GM12878 (cell line): ENCODE results near the gene NME8. TPM values are rescaled to one million over a fixed set of nuclear protein-coding genes. Genes with fewer than 3 reads are reported as not detected.

Experiments
- ATAC-seq: fragments of 200-7000 bp; cut with Tn5 transposase; 3 replicates; pipeline ENCODE4 v1.9.1; 2020; ENCODE audit warnings: mild to moderate bottlenecking, moderate library complexity
- BruUV-seq: library from RNA; stranded (reverse); fragments of 400-500 nt; replicated peaks from 2 replicates; lab custom pipeline; 2021; lab: Mats Ljungman, UMichigan
- CTCF ChIA-PET: fragments of 300-600 bp; sonication (Branson Sonifier 250); formaldehyde crosslinking; extraction: SDS; loops from one replicate; lab custom pipeline; 2021; ENCODE audit warnings: inconsistent platforms; lab: Yijun Ruan, JAX
- POLR2A ChIA-PET: fragments of 350-600 bp; formaldehyde crosslinking; extraction: SDS; loops from one replicate; lab custom pipeline; 2021; ENCODE audit warnings: inconsistent platforms; lab: Charles Lee
- RAD21 ChIA-PET: fragments of 300-600 bp; sonication (Branson Sonifier 250); formaldehyde crosslinking; loops from one replicate; lab custom pipeline; 2023; ENCODE audit warnings: antibody characterized with exemption; ENCODE audit not compliant: unreplicated experiment; lab: Charles Lee
- SMC1A ChIA-PET: fragments of 300-600 bp; sonication (Branson Sonifier 250); formaldehyde crosslinking; loops from one replicate; lab custom pipeline; 2023; ENCODE audit not compliant: unreplicated experiment, uncharacterized antibody; lab: Charles Lee
- DNase-seq: peaks from one replicate; pipeline ENCODE4 v3.0.0-alpha.2; 2011; ENCODE audit warnings: low read depth, low spot score
- FAIRE-seq: peaks from 3 replicates; lab custom pipeline; 2011; peaks lifted over from hg19 to GRCh38; lab: Jason Lieb, UNC
- H2AFZ ChIP-seq: 2 replicates; pipeline ENCODE4 v1.6.0; 2011; ENCODE audit warnings: low read depth, low read length, control low read depth; ENCODE audit not compliant: control insufficient read depth
- H3K27ac ChIP-seq: 2 replicates; pipeline ENCODE4 v1.5.1; 2011; ENCODE audit warnings: control low read depth; ENCODE audit not compliant: control insufficient read depth, insufficient read depth
- H3K27me3 ChIP-seq, 2 experiments: replicated peaks in 1 of 2; 2 replicates each; pipeline versions ENCODE4 v1.6.0 to v1.6.1; 2011; ENCODE audit warnings: low read length in 1 of 2; ENCODE audit not compliant: control insufficient read depth in 2 of 2, insufficient read depth in 2 of 2
- H3K36me3 ChIP-seq, 2 experiments: 2 replicates each; pipeline ENCODE4 v1.5.1; 2011; ENCODE audit warnings: low read length in 1 of 2; ENCODE audit not compliant: control insufficient read depth in 2 of 2, insufficient read depth in 2 of 2
- H3K4me1 ChIP-seq: 2 replicates; pipeline ENCODE4 v1.6.1; 2011; ENCODE audit warnings: mild to moderate bottlenecking, low read length, moderate library complexity, mixed read lengths; ENCODE audit not compliant: control insufficient read depth, insufficient read depth
- H3K4me2 ChIP-seq: 2 replicates; pipeline ENCODE4 v1.6.0; 2011; ENCODE audit warnings: control low read depth; ENCODE audit not compliant: control insufficient read depth, insufficient read depth
- H3K4me3 ChIP-seq: fragments of 200-600 bp; sonication (generic); 2 replicates; pipeline ENCODE4 v1.5.1; 2016
- H3K79me2 ChIP-seq: 2 replicates; pipeline ENCODE4 v1.6.0; 2011; ENCODE audit warnings: low read length; ENCODE audit not compliant: control insufficient read depth, insufficient read depth
- H3K9ac ChIP-seq: 2 replicates; pipeline ENCODE4 v1.8.0; 2011; ENCODE audit warnings: low read length, control low read depth, mixed read lengths; ENCODE audit not compliant: control insufficient read depth, insufficient read depth
- H3K9me3 ChIP-seq: replicated peaks from 3 replicates; pipeline ENCODE4 v1.5.1; 2011; ENCODE audit warnings: mild to moderate bottlenecking, low read length; ENCODE audit not compliant: control insufficient read depth, insufficient read depth
- H4K20me1 ChIP-seq: 2 replicates; pipeline ENCODE4 v1.6.0; 2011; ENCODE audit not compliant: control insufficient read depth, insufficient read depth
- BHLHE40 ChIP-seq, 2 experiments: fragments of 450-650 bp in 1 of 2; IDR thresholded peaks; 2 replicates each; pipeline ENCODE4 v1.6.1; 2011 to 2017; ENCODE audit warnings: low read depth in 2 of 2, borderline replicate concordance in 1 of 2, improper control_type of control experiment in 1 of 2, low read length in 1 of 2, mild to moderate bottlenecking in 1 of 2
- CHD4 ChIP-seq: fragments of 200-600 bp; sonication (generic); IDR thresholded peaks from 2 replicates; pipeline ENCODE4 v1.6.1; 2016; ENCODE audit warnings: mild to moderate bottlenecking
- DPF2 ChIP-seq: fragments of 450-650 bp; IDR thresholded peaks from 2 replicates; pipeline ENCODE4 v1.6.1; 2017; ENCODE audit warnings: mild to moderate bottlenecking
- IKZF2 ChIP-seq, 2 experiments: fragments of 450-650 bp; IDR thresholded peaks; 2 replicates each; pipeline ENCODE4 v1.6.1; 2017; ENCODE audit warnings: mild to moderate bottlenecking in 2 of 2, moderate library complexity in 2 of 2
- MYC ChIP-seq: IDR thresholded peaks from 2 replicates; pipeline ENCODE4 v1.6.1; 2011; ENCODE audit warnings: mild to moderate bottlenecking, low read length, moderate library complexity, inconsistent platforms; ENCODE audit not compliant: insufficient read depth, insufficient replicate concordance, insufficient read length, severe bottlenecking
- NFIC ChIP-seq: IDR thresholded peaks from 2 replicates; pipeline ENCODE4 v1.6.1; 2012; ENCODE audit warnings: low read depth, mild to moderate bottlenecking, inconsistent platforms, low read length, moderate library complexity
- SIX5 ChIP-seq: IDR thresholded peaks from 2 replicates; pipeline ENCODE4 v1.6.1; 2011; ENCODE audit warnings: mild to moderate bottlenecking, low read depth, low read length, moderate library complexity; ENCODE audit not compliant: severe bottlenecking
- SP1 ChIP-seq: IDR thresholded peaks from one replicate; pipeline ENCODE4 v1.6.1; 2011; ENCODE audit warnings: low read depth, low read length
- SUPT20H ChIP-seq: IDR thresholded peaks from 2 replicates; pipeline ENCODE4 v1.6.1; 2011; ENCODE audit warnings: low read depth, mild to moderate bottlenecking, low read length, moderate library complexity, borderline replicate concordance; ENCODE audit not compliant: control insufficient read depth
- ZNF274 ChIP-seq: IDR thresholded peaks from one replicate; pipeline ENCODE4 v1.8.0; 2011; ENCODE audit not compliant: insufficient read length, insufficient read depth
- WGBS: methylation state at CpG from one replicate; pipeline ENCODE4 v1.1.6; 2016; ENCODE audit warnings: low lambda C conversion rate; ENCODE audit not compliant: insufficient replicate concordance, insufficient coverage; ENCODE audit errors: missing lambda C conversion rate; 5-methylcytosine and 5-hydroxymethylcytosine counted together
- in situ Hi-C: fragments of 300-500 bp; cut with MboI; formaldehyde crosslinking; loops from 9 replicates; pipeline ENCODE4 v1.14.3; 2018; ENCODE audit warnings: mixed read lengths
- intact Hi-C: fragments of 100-400 bp; cut with micrococcal nuclease; formaldehyde crosslinking; loops from one replicate; pipeline ENCODE4 v1.14.2; 2022; ENCODE audit not compliant: unreplicated experiment
- polyA plus RNA-seq, 11 experiments: library from polyadenylated mRNA; depleted of rRNA in 4 of 11; unstranded in 6 of 11; stranded (reverse) in 5 of 11; fragments of >200 nt; fragmentation: Nextera tagmentation in 4 of 11; fragmentation: Illumina TruSeq in 1 of 11; extraction: Ambion mirVana in 4 of 11; extraction: Trizol in 1 of 11; gene quantifications; 1 replicate in 1 of 11; 2 replicates in 10 of 11; pipeline versions ENCODE4 v1.2.1 to v1.2.3, GENCODE V29; 2011 to 2016; ENCODE audit warnings: inconsistent platforms in 2 of 11, missing spikeins in 2 of 11, low read depth in 1 of 11
- total RNA-seq, 4 experiments: library from RNA; depleted of rRNA in 3 of 4; stranded (reverse); fragments of >200 nt in 3 of 4; fragmentation: Illumina TruSeq in 1 of 4; extraction: Trizol in 1 of 4; gene quantifications; 2 replicates each; pipeline versions ENCODE4 v1.2.1 to v1.2.3, GENCODE V29; 2013 to 2021
- TF ChIP-seq, protein P1 (sequence below): fragments of 450-650 bp; IDR thresholded peaks from 2 replicates; pipeline ENCODE4 v1.6.1; 2017; ENCODE audit warnings: antibody characterized with exemption, mild to moderate bottlenecking, moderate library complexity
- TF ChIP-seq, protein P2 (sequence below): fragments of 450-650 bp; IDR thresholded peaks from 2 replicates; pipeline ENCODE4 v1.6.1; 2017; ENCODE audit warnings: mild to moderate bottlenecking
- TF ChIP-seq, protein P3 (sequence below): fragments of 450-650 bp; IDR thresholded peaks from 2 replicates; pipeline ENCODE4 v1.6.1; 2017; ENCODE audit warnings: mild to moderate bottlenecking, moderate library complexity
- TF ChIP-seq, protein P4 (sequence below): IDR thresholded peaks from 2 replicates; pipeline ENCODE4 v1.6.1; 2011; ENCODE audit warnings: low read depth, low read length, improper control_type of control experiment, borderline replicate concordance

Gene NME8
- total and polyA plus RNA-seq, 10 of the 15 experiments (the other 5 are each of a cell fraction or from before 2014, with no cell fraction given) = 0.03 to 3.5 (median 0.52) TPM; not detected in 2

DNA sequence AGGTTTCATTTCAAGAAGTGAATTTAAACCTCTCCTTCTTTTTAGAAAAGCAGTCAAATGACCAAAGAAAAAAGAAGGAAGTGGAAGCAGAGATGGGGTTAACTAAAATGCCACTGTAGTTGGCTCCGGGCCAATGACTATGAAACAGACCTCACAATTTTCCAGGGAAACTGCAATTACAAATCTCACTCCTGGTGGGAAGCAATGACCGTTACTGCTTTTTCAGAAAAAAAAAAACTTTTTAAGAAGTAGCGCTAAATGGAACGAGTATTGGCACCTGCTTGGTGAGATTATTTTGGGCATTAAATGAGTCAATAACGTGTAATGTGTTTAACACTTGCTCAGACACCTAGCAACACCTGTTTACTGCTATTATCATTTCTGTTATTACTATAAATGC, 67.0 kb downstream of the NME8 start:
- FAIRE-seq = no peak
- in situ Hi-C loops = no loop called here
- 0% methylated on average over 5 of the region's 5 CpGs for WGBS
- TF ChIP-seq SIX5 (no peak), MYC (no peak), ZNF274 (no peak), NFIC (no peak), DPF2 (peak; percentile 85), SUPT20H (no peak), CHD4 (no peak), IKZF2 (IDR thresholded peaks at IDR 0.05) (peak; percentile 84 to 86), BHLHE40 (IDR thresholded peaks at IDR 0.05; ENCODE audit: borderline replicate concordance in 1 of 2, low read depth in 2 of 2, low read length in 1 of 2) (peak; percentile 21 to 80; a peak in 2 of 4 replicates), SP1 (no peak)
- TF ChIP-seq, protein P1, sequence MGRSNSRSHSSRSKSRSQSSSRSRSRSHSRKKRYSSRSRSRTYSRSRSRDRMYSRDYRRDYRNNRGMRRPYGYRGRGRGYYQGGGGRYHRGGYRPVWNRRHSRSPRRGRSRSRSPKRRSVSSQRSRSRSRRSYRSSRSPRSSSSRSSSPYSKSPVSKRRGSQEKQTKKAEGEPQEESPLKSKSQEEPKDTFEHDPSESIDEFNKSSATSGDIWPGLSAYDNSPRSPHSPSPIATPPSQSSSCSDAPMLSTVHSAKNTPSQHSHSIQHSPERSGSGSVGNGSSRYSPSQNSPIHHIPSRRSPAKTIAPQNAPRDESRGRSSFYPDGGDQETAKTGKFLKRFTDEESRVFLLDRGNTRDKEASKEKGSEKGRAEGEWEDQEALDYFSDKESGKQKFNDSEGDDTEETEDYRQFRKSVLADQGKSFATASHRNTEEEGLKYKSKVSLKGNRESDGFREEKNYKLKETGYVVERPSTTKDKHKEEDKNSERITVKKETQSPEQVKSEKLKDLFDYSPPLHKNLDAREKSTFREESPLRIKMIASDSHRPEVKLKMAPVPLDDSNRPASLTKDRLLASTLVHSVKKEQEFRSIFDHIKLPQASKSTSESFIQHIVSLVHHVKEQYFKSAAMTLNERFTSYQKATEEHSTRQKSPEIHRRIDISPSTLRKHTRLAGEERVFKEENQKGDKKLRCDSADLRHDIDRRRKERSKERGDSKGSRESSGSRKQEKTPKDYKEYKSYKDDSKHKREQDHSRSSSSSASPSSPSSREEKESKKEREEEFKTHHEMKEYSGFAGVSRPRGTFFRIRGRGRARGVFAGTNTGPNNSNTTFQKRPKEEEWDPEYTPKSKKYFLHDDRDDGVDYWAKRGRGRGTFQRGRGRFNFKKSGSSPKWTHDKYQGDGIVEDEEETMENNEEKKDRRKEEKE = no peak
- TF ChIP-seq, protein P2, sequence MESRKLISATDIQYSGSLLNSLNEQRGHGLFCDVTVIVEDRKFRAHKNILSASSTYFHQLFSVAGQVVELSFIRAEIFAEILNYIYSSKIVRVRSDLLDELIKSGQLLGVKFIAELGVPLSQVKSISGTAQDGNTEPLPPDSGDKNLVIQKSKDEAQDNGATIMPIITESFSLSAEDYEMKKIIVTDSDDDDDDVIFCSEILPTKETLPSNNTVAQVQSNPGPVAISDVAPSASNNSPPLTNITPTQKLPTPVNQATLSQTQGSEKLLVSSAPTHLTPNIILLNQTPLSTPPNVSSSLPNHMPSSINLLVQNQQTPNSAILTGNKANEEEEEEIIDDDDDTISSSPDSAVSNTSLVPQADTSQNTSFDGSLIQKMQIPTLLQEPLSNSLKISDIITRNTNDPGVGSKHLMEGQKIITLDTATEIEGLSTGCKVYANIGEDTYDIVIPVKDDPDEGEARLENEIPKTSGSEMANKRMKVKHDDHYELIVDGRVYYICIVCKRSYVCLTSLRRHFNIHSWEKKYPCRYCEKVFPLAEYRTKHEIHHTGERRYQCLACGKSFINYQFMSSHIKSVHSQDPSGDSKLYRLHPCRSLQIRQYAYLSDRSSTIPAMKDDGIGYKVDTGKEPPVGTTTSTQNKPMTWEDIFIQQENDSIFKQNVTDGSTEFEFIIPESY = 0 out of 2 replicates have a peak, but pooled peaks have one; percentile 5
- TF ChIP-seq, protein P3, sequence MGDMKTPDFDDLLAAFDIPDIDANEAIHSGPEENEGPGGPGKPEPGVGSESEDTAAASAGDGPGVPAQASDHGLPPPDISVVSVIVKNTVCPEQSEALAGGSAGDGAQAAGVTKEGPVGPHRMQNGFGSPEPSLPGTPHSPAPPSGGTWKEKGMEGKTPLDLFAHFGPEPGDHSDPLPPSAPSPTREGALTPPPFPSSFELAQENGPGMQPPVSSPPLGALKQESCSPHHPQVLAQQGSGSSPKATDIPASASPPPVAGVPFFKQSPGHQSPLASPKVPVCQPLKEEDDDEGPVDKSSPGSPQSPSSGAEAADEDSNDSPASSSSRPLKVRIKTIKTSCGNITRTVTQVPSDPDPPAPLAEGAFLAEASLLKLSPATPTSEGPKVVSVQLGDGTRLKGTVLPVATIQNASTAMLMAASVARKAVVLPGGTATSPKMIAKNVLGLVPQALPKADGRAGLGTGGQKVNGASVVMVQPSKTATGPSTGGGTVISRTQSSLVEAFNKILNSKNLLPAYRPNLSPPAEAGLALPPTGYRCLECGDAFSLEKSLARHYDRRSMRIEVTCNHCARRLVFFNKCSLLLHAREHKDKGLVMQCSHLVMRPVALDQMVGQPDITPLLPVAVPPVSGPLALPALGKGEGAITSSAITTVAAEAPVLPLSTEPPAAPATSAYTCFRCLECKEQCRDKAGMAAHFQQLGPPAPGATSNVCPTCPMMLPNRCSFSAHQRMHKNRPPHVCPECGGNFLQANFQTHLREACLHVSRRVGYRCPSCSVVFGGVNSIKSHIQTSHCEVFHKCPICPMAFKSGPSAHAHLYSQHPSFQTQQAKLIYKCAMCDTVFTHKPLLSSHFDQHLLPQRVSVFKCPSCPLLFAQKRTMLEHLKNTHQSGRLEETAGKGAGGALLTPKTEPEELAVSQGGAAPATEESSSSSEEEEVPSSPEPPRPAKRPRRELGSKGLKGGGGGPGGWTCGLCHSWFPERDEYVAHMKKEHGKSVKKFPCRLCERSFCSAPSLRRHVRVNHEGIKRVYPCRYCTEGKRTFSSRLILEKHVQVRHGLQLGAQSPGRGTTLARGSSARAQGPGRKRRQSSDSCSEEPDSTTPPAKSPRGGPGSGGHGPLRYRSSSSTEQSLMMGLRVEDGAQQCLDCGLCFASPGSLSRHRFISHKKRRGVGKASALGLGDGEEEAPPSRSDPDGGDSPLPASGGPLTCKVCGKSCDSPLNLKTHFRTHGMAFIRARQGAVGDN = no peak
- TF ChIP-seq, protein P4, sequence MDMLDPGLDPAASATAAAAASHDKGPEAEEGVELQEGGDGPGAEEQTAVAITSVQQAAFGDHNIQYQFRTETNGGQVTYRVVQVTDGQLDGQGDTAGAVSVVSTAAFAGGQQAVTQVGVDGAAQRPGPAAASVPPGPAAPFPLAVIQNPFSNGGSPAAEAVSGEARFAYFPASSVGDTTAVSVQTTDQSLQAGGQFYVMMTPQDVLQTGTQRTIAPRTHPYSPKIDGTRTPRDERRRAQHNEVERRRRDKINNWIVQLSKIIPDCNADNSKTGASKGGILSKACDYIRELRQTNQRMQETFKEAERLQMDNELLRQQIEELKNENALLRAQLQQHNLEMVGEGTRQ = no peak

More for the DNA sequence above, 67.0 kb downstream of the NME8 start:
- ATAC-seq = peak; percentile 44
- H3K27me3 ChIP-seq = peaks cover 0 to 4% of the 10 kb centered on the region in 2 experiments; a peak in 2 of 4 replicates
- ChIA-PET POLR2A (no interaction called here), RAD21 (interaction anchor here (1.7 to 4.4 kb wide), 3 partner anchors 13 to 124 kb away, joined by 4 to 24 read pairs (median 22); no protein-coding TSS in a partner anchor), SMC1A (interaction anchor here (0.6 to 8.5 kb wide), 6 partner anchors 11 to 396 kb away, joined by 3 to 98 read pairs (median 10); no protein-coding TSS in a partner anchor), CTCF (interaction anchor here (1.0 to 7.5 kb wide), 7 partner anchors 13 to 453 kb away, joined by 3 to 108 read pairs (median 46); no protein-coding TSS in a partner anchor)
- no peaks in the 10 kb centered on the region for H3K36me3 ChIP-seq
- no peak for DNase-seq
- H3K27ac ChIP-seq = no peak overlapping the region
- no TSS peak for BruUV-seq
- no peaks in the 10 kb centered on the region for H3K79me2 ChIP-seq
- peaks cover 8% of the 10 kb centered on the region for H3K4me1 ChIP-seq
- H3K4me2 ChIP-seq = no peak overlapping the region
- no peaks in the 10 kb centered on the region for H4K20me1 ChIP-seq
- H3K9ac ChIP-seq = no peak overlapping the region
- intact Hi-C loops = loop anchor here (5.0 kb wide), 3 partner anchors 107 to 307 kb away; no protein-coding TSS in a partner anchor
- H2AFZ ChIP-seq = no peak overlapping the region
- no peak overlapping the region for H3K4me3 ChIP-seq
- H3K9me3 ChIP-seq = no peaks in the 10 kb centered on the region
